Placental pericyte (primary cell): ENCODE measurements around the gene HUNK. TPM values are rescaled to one million over a fixed set of nuclear protein-coding genes. Genes with fewer than 3 reads are reported as not detected.

Experiments
- total RNA-seq: library from RNA; depleted of rRNA; stranded (reverse); fragments of >200 nt; gene quantifications from 2 replicates; pipeline ENCODE4 v1.2.3, GENCODE V29; 2012

The HUNK gene
- 0.43 TPM in 1 of 2 replicates, not detected in the other for total RNA-seq

DNA sequence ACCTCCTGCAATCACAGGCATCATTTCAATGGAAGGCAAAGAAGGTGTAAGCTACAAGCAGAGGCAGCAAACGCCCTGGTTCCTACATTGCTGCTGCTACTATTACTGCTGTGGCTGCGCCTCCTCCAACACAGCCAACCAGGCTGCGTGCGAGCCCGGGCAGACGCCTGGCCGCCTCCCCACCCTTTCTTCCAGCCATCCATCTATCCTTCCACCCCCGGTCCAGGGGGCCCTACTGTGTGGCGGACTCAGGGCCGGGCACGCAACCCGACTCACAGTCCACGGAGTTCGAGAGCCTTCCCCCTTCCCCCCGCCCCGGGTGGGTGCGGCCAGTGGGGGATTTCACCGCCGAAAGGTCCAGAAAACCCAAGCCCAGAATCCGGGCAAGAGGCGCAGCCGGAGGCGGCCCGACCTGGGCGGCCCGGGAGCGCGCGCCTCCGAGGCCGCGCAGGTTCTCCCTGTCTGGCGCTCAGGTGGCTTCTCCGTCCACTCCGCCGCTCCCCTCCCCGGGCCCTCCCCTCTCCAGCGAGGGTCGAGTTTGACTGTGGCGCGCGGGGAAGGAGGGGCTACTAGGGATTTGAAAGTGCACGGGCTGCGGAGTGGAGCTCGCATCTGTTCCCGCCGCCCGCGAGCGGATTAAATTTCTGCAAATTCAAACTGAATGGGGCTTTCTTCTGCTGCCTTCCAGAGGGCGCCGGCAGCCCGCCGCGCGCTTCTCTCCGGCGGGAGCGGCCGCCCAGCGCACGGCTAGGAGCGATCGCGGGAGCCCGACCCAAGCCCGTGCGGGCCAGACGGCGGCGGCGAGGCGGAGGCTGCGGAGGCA, at the start of gene HUNK:
Gene HUNK (plus strand): TSS at position 569 of the 823 bp plus-strand sequence. CDS start 655 bp downstream, outside the sequence.

Other genes starting within 250 kb of the HUNK start
- 107 and 147 TPM in 2 replicates for gene SOD1, start 213.3 kb upstream of the HUNK start, total RNA-seq
- gene SCAF4, start 140.9 kb upstream of the HUNK start, total RNA-seq = 10.3 and 10.6 TPM in 2 replicates